Nephron progenitor cell (in vitro differentiated cells): Measurements from ENCODE around the gene MAP2K4.

ENCODE experiments used
- DNase-seq: peaks from one replicate; pipeline ENCODE4 v3.0.0; 2021
- H3K27ac Mint-ChIP-seq: 2 replicates; pipeline ENCODE4 v1.8.0; 2021; ENCODE audit warnings: mild to moderate bottlenecking, moderate library complexity, mixed read lengths
- H3K27me3 Mint-ChIP-seq: 2 replicates; pipeline ENCODE4 v1.8.0; 2021; ENCODE audit warnings: mild to moderate bottlenecking, low read depth, mixed read lengths; ENCODE audit not compliant: poor library complexity
- H3K36me3 Mint-ChIP-seq: 2 replicates; pipeline ENCODE4 v1.8.0; 2021; ENCODE audit warnings: low read depth, mixed read lengths
- H3K4me1 Mint-ChIP-seq: 2 replicates; pipeline ENCODE4 v1.8.0; 2021; ENCODE audit warnings: mixed read lengths
- H3K4me3 Mint-ChIP-seq: 2 replicates; pipeline ENCODE4 v1.8.0; 2021; ENCODE audit warnings: mild to moderate bottlenecking, moderate library complexity, mixed read lengths
- H3K9me3 Mint-ChIP-seq: 2 replicates; pipeline ENCODE4 v1.8.0; 2021; ENCODE audit warnings: mild to moderate bottlenecking, moderate library complexity, mixed read lengths
- TF ChIP-seq, protein P1 (sequence below): fragments of 200-600 bp; sonication (generic); IDR thresholded peaks from 2 replicates; pipeline ENCODE4 v1.5.0; 2021; ENCODE audit warnings: antibody characterized with exemption

The MAP2K4 gene

DNA sequence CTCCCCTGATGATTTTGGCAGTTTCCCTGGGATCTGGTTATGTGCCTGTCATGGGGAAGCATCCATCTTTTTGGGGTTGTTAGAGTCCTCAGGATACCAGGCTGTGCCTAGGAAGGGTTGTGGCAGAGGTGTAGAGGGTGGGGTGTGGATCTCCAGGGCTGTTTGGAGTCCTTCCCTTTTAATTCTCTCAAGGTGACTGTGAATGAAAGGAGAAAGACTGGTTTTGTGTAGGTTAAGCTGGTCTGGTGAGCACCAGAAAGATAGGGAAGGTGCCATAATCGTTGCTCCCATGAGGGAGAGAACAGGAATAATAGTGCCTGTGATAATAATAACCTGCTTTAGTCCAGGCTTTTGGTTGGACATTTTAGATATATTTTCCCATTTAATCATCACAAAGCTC is 7.0 kb downstream of the MAP2K4 start:
- DNase-seq: no peak
- Mint-ChIP-seq H3K36me3 (peaks cover 28% of the 10 kb centered on the region), H3K27me3 (no peaks in the 10 kb centered on the region), H3K4me3 (no peak overlapping the region), H3K27ac (no peak overlapping the region), H3K9me3 (no peaks in the 10 kb centered on the region), H3K4me1 (peaks cover 9% of the 10 kb centered on the region)
- TF ChIP-seq, protein P1, sequence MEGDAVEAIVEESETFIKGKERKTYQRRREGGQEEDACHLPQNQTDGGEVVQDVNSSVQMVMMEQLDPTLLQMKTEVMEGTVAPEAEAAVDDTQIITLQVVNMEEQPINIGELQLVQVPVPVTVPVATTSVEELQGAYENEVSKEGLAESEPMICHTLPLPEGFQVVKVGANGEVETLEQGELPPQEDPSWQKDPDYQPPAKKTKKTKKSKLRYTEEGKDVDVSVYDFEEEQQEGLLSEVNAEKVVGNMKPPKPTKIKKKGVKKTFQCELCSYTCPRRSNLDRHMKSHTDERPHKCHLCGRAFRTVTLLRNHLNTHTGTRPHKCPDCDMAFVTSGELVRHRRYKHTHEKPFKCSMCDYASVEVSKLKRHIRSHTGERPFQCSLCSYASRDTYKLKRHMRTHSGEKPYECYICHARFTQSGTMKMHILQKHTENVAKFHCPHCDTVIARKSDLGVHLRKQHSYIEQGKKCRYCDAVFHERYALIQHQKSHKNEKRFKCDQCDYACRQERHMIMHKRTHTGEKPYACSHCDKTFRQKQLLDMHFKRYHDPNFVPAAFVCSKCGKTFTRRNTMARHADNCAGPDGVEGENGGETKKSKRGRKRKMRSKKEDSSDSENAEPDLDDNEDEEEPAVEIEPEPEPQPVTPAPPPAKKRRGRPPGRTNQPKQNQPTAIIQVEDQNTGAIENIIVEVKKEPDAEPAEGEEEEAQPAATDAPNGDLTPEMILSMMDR: no peak

DNA sequence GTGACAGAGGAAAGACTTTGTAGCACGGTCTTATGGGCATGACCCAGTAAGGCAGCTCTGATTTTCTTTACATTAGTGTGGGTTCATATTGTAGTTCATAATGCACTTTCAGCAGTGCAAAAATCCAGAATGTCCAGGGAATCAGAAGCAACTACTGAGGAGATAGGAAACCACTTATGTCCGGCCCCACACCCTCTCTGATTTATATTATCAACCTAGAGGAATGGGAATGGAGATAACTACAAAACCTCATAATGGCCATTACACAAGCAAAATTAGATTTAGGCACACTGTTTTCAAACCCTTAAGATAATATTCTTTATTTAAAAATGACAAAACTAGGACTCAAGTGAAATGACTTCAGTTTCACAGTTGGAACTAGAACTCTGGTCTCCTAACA is 7.9 kb downstream of the MAP2K4 start:
- Mint-ChIP-seq H3K9me3 (no peaks in the 10 kb centered on the region), H3K4me1 (no peaks in the 10 kb centered on the region), H3K4me3 (no peak overlapping the region), H3K27ac (no peak overlapping the region), H3K36me3 (peaks cover 28% of the 10 kb centered on the region), H3K27me3 (no peaks in the 10 kb centered on the region)
- DNase-seq: no peak
- TF ChIP-seq, protein P1: no peak

DNA sequence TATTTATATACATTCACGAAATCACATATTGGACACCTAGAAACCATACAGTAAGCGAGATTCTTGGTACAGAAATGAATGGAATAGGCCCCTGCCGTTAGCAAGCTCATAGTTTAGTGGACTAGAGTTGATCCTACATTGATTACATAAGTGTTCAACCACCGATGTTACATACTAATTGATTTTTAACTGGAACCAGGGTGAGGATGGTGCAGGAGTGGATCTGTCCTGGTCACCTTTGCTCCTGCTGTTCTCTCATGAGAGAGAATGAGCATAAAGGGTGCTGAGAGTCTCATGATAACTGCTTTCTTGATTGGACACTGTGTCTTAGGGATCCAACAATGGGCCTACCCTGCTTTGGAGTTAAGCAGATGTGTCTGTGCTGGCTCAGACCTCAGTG is 13.9 kb downstream of the MAP2K4 start:
- Mint-ChIP-seq H3K4me3 (no peak overlapping the region), H3K27ac (no peak overlapping the region), H3K27me3 (no peaks in the 10 kb centered on the region), H3K9me3 (no peaks in the 10 kb centered on the region), H3K4me1 (peaks cover 9% of the 10 kb centered on the region), H3K36me3 (peaks cover 18% of the 10 kb centered on the region)
- no peak for DNase-seq
- TF ChIP-seq, protein P1: no peak

DNA sequence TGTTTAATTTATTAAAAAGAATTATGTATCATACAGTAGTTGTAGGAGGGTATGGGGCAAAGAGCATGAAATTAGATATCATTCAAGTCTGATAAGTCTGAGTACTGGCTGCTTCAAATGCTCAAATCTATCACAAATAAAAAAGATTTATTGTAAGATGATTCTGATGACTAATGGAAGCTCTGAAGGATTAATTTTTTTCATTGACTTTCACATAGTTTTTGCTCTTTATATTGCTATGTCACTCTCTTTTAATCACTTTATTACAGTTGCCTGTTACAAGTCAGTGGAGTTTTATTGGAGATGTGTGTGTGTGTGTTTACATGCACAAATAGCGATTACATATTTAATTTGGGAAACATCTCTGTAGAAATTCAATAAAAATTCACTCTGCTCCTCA is 15.0 kb downstream of the MAP2K4 start:
- Mint-ChIP-seq H3K27ac (no peak overlapping the region), H3K4me1 (peaks cover 9% of the 10 kb centered on the region), H3K27me3 (no peaks in the 10 kb centered on the region), H3K9me3 (no peaks in the 10 kb centered on the region), H3K4me3 (no peak overlapping the region), H3K36me3 (peaks cover 18% of the 10 kb centered on the region)
- TF ChIP-seq, protein P1: no peak
- no peak for DNase-seq

DNA sequence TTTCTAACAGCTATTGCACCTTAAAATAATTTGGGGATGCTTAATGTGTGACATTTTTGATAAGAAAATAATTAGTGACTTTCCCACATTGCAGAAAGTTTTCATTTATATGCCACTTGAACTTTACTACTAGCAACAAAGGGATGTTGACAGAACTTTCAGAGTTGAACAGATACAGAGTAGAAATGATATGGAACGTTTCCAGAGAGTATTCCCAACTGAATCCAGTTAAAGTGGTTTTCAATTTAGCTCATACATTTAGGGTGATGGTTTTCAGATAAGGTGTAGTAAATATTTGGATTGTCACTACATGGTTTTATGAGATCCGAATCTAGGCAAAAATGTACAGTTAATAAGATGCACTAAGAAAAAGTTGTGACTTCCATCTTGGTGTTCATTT is 17.3 kb downstream of the MAP2K4 start:
- Mint-ChIP-seq H3K27ac (no peak overlapping the region), H3K36me3 (peaks cover 28% of the 10 kb centered on the region), H3K9me3 (peaks cover 3% of the 10 kb centered on the region), H3K4me1 (peaks cover 9% of the 10 kb centered on the region), H3K27me3 (no peaks in the 10 kb centered on the region), H3K4me3 (no peak overlapping the region)
- no peak for DNase-seq
- TF ChIP-seq, protein P1: no peak

DNA sequence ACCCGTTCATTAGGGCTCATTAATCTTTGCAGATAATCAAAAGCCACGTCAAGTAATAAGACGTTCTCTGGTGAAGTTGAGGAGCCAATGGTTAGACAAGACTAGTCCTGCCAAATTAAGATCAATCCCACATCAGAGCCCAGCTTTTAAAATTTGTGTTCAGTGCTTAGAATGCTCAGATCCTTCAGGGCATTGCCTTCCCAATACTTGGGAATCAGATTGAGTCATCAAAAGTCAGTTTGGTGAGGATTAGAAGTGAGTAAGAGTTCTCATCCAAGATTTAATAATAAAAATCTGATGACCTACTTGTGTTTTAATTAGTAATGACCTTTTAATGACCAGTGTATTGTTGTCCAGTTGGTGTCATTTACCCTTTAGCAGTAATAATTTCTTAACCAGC is 19.8 kb downstream of the MAP2K4 start:
- no peaks in the 10 kb centered on the region for H3K27me3 Mint-ChIP-seq
- H3K27ac Mint-ChIP-seq: no peak overlapping the region
- DNase-seq: no peak
- no peak overlapping the region for H3K4me3 Mint-ChIP-seq
- peaks cover 23% of the 10 kb centered on the region for H3K36me3 Mint-ChIP-seq
- H3K9me3 Mint-ChIP-seq: peaks cover 3% of the 10 kb centered on the region
- H3K4me1 Mint-ChIP-seq: peaks cover 9% of the 10 kb centered on the region
- TF ChIP-seq, protein P1: no peak
